HepG2 (cell line): ENCODE results near the gene SIK3. TPM values are rescaled to one million over a fixed set of nuclear protein-coding genes. Genes with fewer than 3 reads are reported as not detected.

Experiments used
- ATAC-seq: fragments of 200-7000 bp; cut with Tn5 transposase; 3 replicates; pipeline ENCODE4 v1.9.1; 2020; ENCODE audit warnings: mild to moderate bottlenecking, moderate library complexity
- BruUV-seq: library from RNA; stranded (reverse); fragments of 400-500 nt; replicated peaks from 2 replicates; lab custom pipeline; 2021; lab: Mats Ljungman, UMichigan
- CTCF ChIA-PET: fragments of 300-600 bp; formaldehyde crosslinking; extraction: SDS; loops from one replicate; lab custom pipeline; 2021; ENCODE audit warnings: low total read pairs, inconsistent platforms, low intra/inter-chr PET ratio; lab: Yijun Ruan, JAX
- POLR2A ChIA-PET: fragments of 350-600 bp; sonication (Branson Sonifier 250); formaldehyde crosslinking; loops from one replicate; lab custom pipeline; 2020; ENCODE audit warnings: antibody characterized with exemption, inconsistent platforms; lab: Yijun Ruan, JAX
- DNase-seq: peaks from one replicate; pipeline ENCODE4 v3.0.0-alpha.2; 2015; ENCODE audit warnings: low spot score
- FAIRE-seq: peaks from 3 replicates; lab custom pipeline; 2011; peaks lifted over from hg19 to GRCh38; lab: Jason Lieb, UNC
- H2AFZ ChIP-seq: one replicate; pipeline ENCODE4 v1.6.1; 2011; ENCODE audit warnings: low read length, inconsistent platforms
- H3K27ac ChIP-seq: fragments of 300-600 bp; 3 replicates; pipeline ENCODE4 v1.8.0; 2011; ENCODE audit warnings: mixed run types, mild to moderate bottlenecking, mixed read lengths, low read length, inconsistent platforms; ENCODE audit not compliant: insufficient read depth; ENCODE audit errors: extremely low read length
- H3K27me3 ChIP-seq, 2 experiments: fragments of 200-600 bp in 1 of 2; 2 replicates in 1 of 2; 3 replicates in 1 of 2; pipeline versions ENCODE4 v1.6.0 to v1.8.0; 2011; ENCODE audit warnings: low read length in 2 of 2, mild to moderate bottlenecking in 2 of 2, moderate library complexity in 2 of 2, inconsistent platforms in 1 of 2; ENCODE audit not compliant: insufficient read depth in 2 of 2, control insufficient read depth in 1 of 2
- H3K36me3 ChIP-seq, 2 experiments: fragments of 200-600 bp in 1 of 2; replicated peaks in 1 of 2; 2 replicates in 1 of 2; 3 replicates in 1 of 2; pipeline versions ENCODE4 v1.5.1 to v1.8.0; 2011; ENCODE audit warnings: low read length in 2 of 2, inconsistent platforms in 1 of 2; ENCODE audit not compliant: insufficient read depth in 2 of 2, control insufficient read depth in 1 of 2
- H3K4me1 ChIP-seq: 2 replicates; pipeline ENCODE4 v1.5.1; 2012; ENCODE audit warnings: low read length, inconsistent platforms; ENCODE audit not compliant: insufficient read depth
- H3K4me2 ChIP-seq: 2 replicates; pipeline ENCODE4 v1.6.0; 2011; ENCODE audit warnings: low read depth, low read length, inconsistent platforms
- H3K4me3 ChIP-seq, 3 experiments: fragments of 200-600 bp in 1 of 3; sonication (generic), shearing (Covaris generic) in 1 of 3; replicated peaks in 1 of 3; 2 replicates each; pipeline ENCODE4 v1.5.1; 2011 to 2016; ENCODE audit warnings: low read length in 3 of 3, inconsistent platforms in 2 of 3, low read depth in 2 of 3, mild to moderate bottlenecking in 2 of 3, control low read depth in 1 of 3, mixed read lengths in 1 of 3; ENCODE audit not compliant: insufficient read depth in 1 of 3
- H3K79me2 ChIP-seq: one replicate; pipeline ENCODE4 v1.6.1; 2011; ENCODE audit warnings: low read length, inconsistent platforms; ENCODE audit not compliant: insufficient read depth
- H3K9ac ChIP-seq: 2 replicates; pipeline ENCODE4 v1.6.0; 2011; ENCODE audit warnings: mild to moderate bottlenecking, low read depth, low read length, inconsistent platforms; ENCODE audit not compliant: insufficient read depth
- H3K9me3 ChIP-seq: 2 replicates; pipeline ENCODE4 v1.5.1; 2012; ENCODE audit warnings: mild to moderate bottlenecking, low read length
- H4K20me1 ChIP-seq: 2 replicates; pipeline ENCODE4 v1.6.0; 2011; ENCODE audit warnings: inconsistent platforms, mild to moderate bottlenecking, low read length, moderate library complexity; ENCODE audit not compliant: insufficient read depth
- CSRNP2 ChIP-seq: sonication (generic); formaldehyde crosslinking; conservative IDR thresholded peaks from 2 replicates; pipeline ENCODE4 v1.8.0; 2022; ENCODE audit warnings: low read depth, missing genetic modification reagents
- KDM3A ChIP-seq: IDR thresholded peaks from 2 replicates; pipeline ENCODE4 v1.6.1; 2018; ENCODE audit warnings: low read depth, missing compliant biosample characterization
- NCOR1 ChIP-seq: fragments of 200-600 bp; sonication (generic); IDR thresholded peaks from 2 replicates; pipeline ENCODE4 v1.7.0; 2017; ENCODE audit warnings: antibody characterized with exemption, low read length, borderline replicate concordance
- NFIC ChIP-seq: IDR thresholded peaks from 2 replicates; pipeline ENCODE4 v1.6.1; 2012; ENCODE audit warnings: mild to moderate bottlenecking, low read length, inconsistent platforms
- SNAPC2 ChIP-seq: sonication (generic); formaldehyde crosslinking; IDR thresholded peaks from 2 replicates; pipeline ENCODE4 v1.8.1; 2022; ENCODE audit warnings: mild to moderate bottlenecking, missing genetic modification reagents
- TCF12 ChIP-seq, 2 experiments: fragments of 450-650 bp in 1 of 2; sonication (generic) in 1 of 2; formaldehyde crosslinking in 1 of 2; IDR thresholded peaks; 2 replicates each; pipeline versions ENCODE4 v1.6.1 to v1.8.0; 2017 to 2022; ENCODE audit warnings: antibody characterized with exemption in 1 of 2, mild to moderate bottlenecking in 1 of 2, missing genetic modification reagents in 1 of 2, moderate library complexity in 1 of 2
- ZNF282 ChIP-seq: fragments of 450-650 bp; IDR thresholded peaks from 2 replicates; pipeline ENCODE4 v1.6.1; 2018; ENCODE audit not compliant: partially characterized antibody
- WGBS: methylation state at CpG from one replicate; pipeline ENCODE4 v1.1.6; 2017; ENCODE audit warnings: low lambda C conversion rate; 5-methylcytosine and 5-hydroxymethylcytosine counted together
- in situ Hi-C: cut with HindIII; loops from 2 replicates; pipeline ENCODE4 v1.10.0; 2017; ENCODE audit warnings: low pct_unique_long_range_greater_than_20kb; ENCODE audit not compliant: extremely low pct_ligation_motif_present
- intact Hi-C: fragments of 100-400 bp; cut with micrococcal nuclease; formaldehyde crosslinking; loops from one replicate; pipeline ENCODE4 v1.10.0; 2022; ENCODE audit not compliant: unreplicated experiment
- polyA plus RNA-seq, 8 experiments: library from polyadenylated mRNA; depleted of rRNA in 3 of 8; stranded (reverse) in 7 of 8; unstranded in 1 of 8; fragments of >200 nt; fragmentation: Illumina TruSeq in 4 of 8; extraction: Trizol in 4 of 8; gene quantifications; 2 replicates each; pipeline versions ENCODE4 v1.2.1 to v1.2.3, GENCODE V29; 2011 to 2016; ENCODE audit warnings: low read depth in 4 of 8, missing spikeins in 1 of 8, mixed read lengths in 1 of 8; ENCODE audit not compliant: insufficient read depth in 1 of 8
- total RNA-seq, 5 experiments: library from RNA; depleted of rRNA; stranded (reverse); fragments of >200 nt; fragmentation: Illumina TruSeq; extraction: Trizol; gene quantifications; 2 replicates each; pipeline ENCODE4 v1.2.3, GENCODE V29; 2016; ENCODE audit warnings: low read depth in 1 of 5
- TF ChIP-seq, protein P1 (sequence below): fragments of 450-650 bp; IDR thresholded peaks from 2 replicates; pipeline ENCODE4 v1.6.1; 2016

SIK3 gene
- total and polyA plus RNA-seq, 2 of the 13 experiments (the other 11 are each of a cell fraction or from before 2014, with no cell fraction given): 5.7 to 9.8 TPM

DNA sequence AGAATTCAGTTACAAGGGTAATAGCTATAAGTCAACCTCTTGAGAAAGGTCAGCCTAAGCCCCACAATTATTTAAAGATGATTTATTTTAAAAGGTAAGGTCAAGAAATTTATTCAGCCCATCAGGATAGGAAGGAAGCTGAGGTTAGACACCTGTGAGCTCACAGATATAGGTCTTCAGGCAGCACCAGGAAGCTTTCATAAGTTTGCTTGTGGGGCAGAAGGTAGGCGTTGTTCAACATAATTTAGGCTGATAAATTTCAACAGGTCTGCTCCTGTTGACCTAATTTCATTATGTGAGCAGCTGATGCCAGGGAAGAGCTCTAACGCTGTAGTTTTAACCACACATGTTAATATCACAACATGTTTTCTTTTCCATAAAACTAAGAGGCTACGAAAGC is 142.7 kb downstream of the SIK3 start:
- no peaks in the 10 kb centered on the region for H3K27me3 ChIP-seq
- intact Hi-C loops: no loop called here
- FAIRE-seq: no peak

More for the DNA sequence above, 142.7 kb downstream of the SIK3 start:
- no peak overlapping the region for H2AFZ ChIP-seq
- ChIA-PET POLR2A (no interaction called here), CTCF (no interaction called here)
- in situ Hi-C loops: no loop called here
- no peaks in the 10 kb centered on the region for H3K4me1 ChIP-seq
- DNase-seq (no peak), ATAC-seq (no peak)
- no peak overlapping the region for H3K9ac ChIP-seq
- no peak overlapping the region for H3K4me3 ChIP-seq
- no peaks in the 10 kb centered on the region; the same call in 1 of the 2 replicates for H4K20me1 ChIP-seq
- H3K79me2 ChIP-seq: no peaks in the 10 kb centered on the region
- WGBS: 100% methylated on average over 3 of the region's 3 CpGs
- H3K9me3 ChIP-seq: no peaks in the 10 kb centered on the region
- no peak overlapping the region for H3K4me2 ChIP-seq
- BruUV-seq: no TSS peak
- no peak overlapping the region for H3K27ac ChIP-seq
- H3K36me3 ChIP-seq: peaks cover 13 to 31% of the 10 kb centered on the region in 2 experiments; a peak in 4 of 5 replicates
- TF ChIP-seq NCOR1 (no peak), CSRNP2 (no peak), KDM3A (no peak), TCF12 (IDR thresholded peaks at IDR 0.05) (no peak), TCF12 (CRISPR knock-in tag; IDR thresholded peaks at IDR 0.05) (no peak), ZNF282 (no peak), NFIC (no peak), SNAPC2 (CRISPR knock-in tag) (no peak)
- TF ChIP-seq, protein P1, sequence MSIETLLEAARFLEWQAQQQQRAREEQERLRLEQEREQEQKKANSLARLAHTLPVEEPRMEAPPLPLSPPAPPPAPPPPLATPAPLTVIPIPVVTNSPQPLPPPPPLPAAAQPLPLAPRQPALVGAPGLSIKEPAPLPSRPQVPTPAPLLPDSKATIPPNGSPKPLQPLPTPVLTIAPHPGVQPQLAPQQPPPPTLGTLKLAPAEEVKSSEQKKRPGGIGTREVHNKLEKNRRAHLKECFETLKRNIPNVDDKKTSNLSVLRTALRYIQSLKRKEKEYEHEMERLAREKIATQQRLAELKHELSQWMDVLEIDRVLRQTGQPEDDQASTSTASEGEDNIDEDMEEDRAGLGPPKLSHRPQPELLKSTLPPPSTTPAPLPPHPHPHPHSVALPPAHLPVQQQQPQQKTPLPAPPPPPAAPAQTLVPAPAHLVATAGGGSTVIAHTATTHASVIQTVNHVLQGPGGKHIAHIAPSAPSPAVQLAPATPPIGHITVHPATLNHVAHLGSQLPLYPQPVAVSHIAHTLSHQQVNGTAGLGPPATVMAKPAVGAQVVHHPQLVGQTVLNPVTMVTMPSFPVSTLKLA: no peak
